HCT116 (cell line): ENCODE measurements around the gene RARS2. TPM values are rescaled to one million over a fixed set of nuclear protein-coding genes. Genes with fewer than 3 reads are reported as not detected.

Experiments used
- ATAC-seq: fragments of 200-7000 bp; cut with Tn5 transposase; 2 replicates; pipeline ENCODE4 v1.9.1; 2020; ENCODE audit warnings: mild to moderate bottlenecking, moderate library complexity
- BruUV-seq: library from RNA; stranded (reverse); fragments of 400-500 nt; replicated peaks from 2 replicates; lab custom pipeline; 2021; lab: Mats Ljungman, UMichigan
- CTCF ChIA-PET: fragments of 300-600 bp; sonication (Branson Sonifier 250); formaldehyde crosslinking; loops from one replicate; lab custom pipeline; 2021; ENCODE audit warnings: antibody characterized with exemption; lab: Charles Lee
- POLR2A ChIA-PET: fragments of 300-600, 350-600 bp; sonication (Branson Sonifier 250); formaldehyde crosslinking; loops from one replicate; lab custom pipeline; 2021; ENCODE audit warnings: antibody characterized with exemption; lab: Charles Lee
- RAD21 ChIA-PET, 2 experiments: fragments of 300-600 bp; sonication (Branson Sonifier 250); formaldehyde crosslinking; loops; one replicate each; lab custom pipeline; 2023; ENCODE audit warnings: low total read pairs in 2 of 2; ENCODE audit not compliant: uncharacterized antibody in 2 of 2, unreplicated experiment in 2 of 2, low non-redundant PET in 1 of 2; lab: Charles Lee
- DNase-seq: peaks from one replicate; pipeline ENCODE4 v3.0.0-alpha.2; 2010; ENCODE audit warnings: low read depth, low spot score
- H2AFZ ChIP-seq: fragments of 200-600 bp; shearing (Covaris generic), sonication (generic); 2 replicates; pipeline ENCODE4 v1.6.1; 2017; ENCODE audit warnings: low read depth, mixed run types, mixed read lengths, antibody characterized with exemption, low read length; ENCODE audit not compliant: poor library complexity, severe bottlenecking
- H3K27ac ChIP-seq: 2 replicates; pipeline ENCODE4 v1.5.1; 2012; ENCODE audit warnings: low read depth, low read length
- H3K27me3 ChIP-seq: fragments of 200-600 bp; sonication (generic); 2 replicates; pipeline ENCODE4 v1.6.1; 2016; ENCODE audit warnings: mixed run types, low read length, mixed read lengths; ENCODE audit not compliant: insufficient read depth
- H3K36me3 ChIP-seq, 2 experiments: fragments of 200-500 bp in 1 of 2; fragments of 200-600 bp in 1 of 2; sonication (Bioruptor generic) in 1 of 2; sonication (generic) in 1 of 2; 2 replicates each; pipeline versions ENCODE4 v1.5.1 to v1.6.1; 2014 to 2016; ENCODE audit warnings: low read length in 2 of 2, inconsistent platforms in 1 of 2, mixed read lengths in 1 of 2, mixed run types in 1 of 2; ENCODE audit not compliant: insufficient read depth in 2 of 2, control insufficient read depth in 1 of 2
- H3K4me1 ChIP-seq, 2 experiments: fragments of 200-600 bp in 1 of 2; sonication (generic) in 1 of 2; 2 replicates each; pipeline versions ENCODE4 v1.5.1 to v1.6.1; 2012 to 2017; ENCODE audit warnings: low read length in 2 of 2, inconsistent platforms in 1 of 2, mild to moderate bottlenecking in 1 of 2, mixed read lengths in 1 of 2, mixed run types in 1 of 2, moderate library complexity in 1 of 2; ENCODE audit not compliant: insufficient read depth in 2 of 2, control insufficient read depth in 1 of 2
- H3K4me2 ChIP-seq: fragments of 200-600 bp; sonication (generic); 2 replicates; pipeline ENCODE4 v1.6.1; 2017; ENCODE audit warnings: mixed run types, low read length, mixed read lengths
- H3K4me3 ChIP-seq, 2 experiments: fragments of 200-600 bp in 1 of 2; sonication (generic) in 1 of 2; replicated peaks in 1 of 2; 2 replicates each; pipeline ENCODE4 v1.5.1; 2011 to 2016; ENCODE audit warnings: low read length in 2 of 2, control low read depth in 1 of 2, low read depth in 1 of 2, mild to moderate bottlenecking in 1 of 2, mixed read lengths in 1 of 2, mixed run types in 1 of 2
- H3K79me2 ChIP-seq: fragments of 200-600 bp; sonication (generic); 2 replicates; pipeline ENCODE4 v1.6.1; 2017; ENCODE audit warnings: mild to moderate bottlenecking, mixed run types, low read length, moderate library complexity, mixed read lengths; ENCODE audit not compliant: insufficient read depth
- H3K9ac ChIP-seq: fragments of 200-600 bp; sonication (generic); 2 replicates; pipeline ENCODE4 v1.6.1; 2016; ENCODE audit warnings: low read length, mixed read lengths
- H3K9me2 ChIP-seq: fragments of 200-600 bp; sonication (generic), shearing (Covaris generic); 2 replicates; pipeline ENCODE4 v1.6.1; 2017; ENCODE audit warnings: mixed run types, mild to moderate bottlenecking, moderate library complexity; ENCODE audit not compliant: insufficient read depth
- H3K9me3 ChIP-seq, 2 experiments: fragments of 200-500 bp in 1 of 2; fragments of 200-600 bp in 1 of 2; sonication (Bioruptor generic) in 1 of 2; sonication (generic) in 1 of 2; 2 replicates each; pipeline ENCODE4 v1.6.1; 2014 to 2017; ENCODE audit warnings: low read length in 2 of 2, mixed read lengths in 2 of 2, inconsistent platforms in 1 of 2, low read depth in 1 of 2, mild to moderate bottlenecking in 1 of 2, mixed run types in 1 of 2, moderate library complexity in 1 of 2; ENCODE audit not compliant: control insufficient read depth in 1 of 2, insufficient read depth in 1 of 2
- H4K20me1 ChIP-seq: fragments of 200-600 bp; sonication (generic), shearing (Covaris generic); 2 replicates; pipeline ENCODE4 v1.6.1; 2017; ENCODE audit warnings: mixed run types, mild to moderate bottlenecking, moderate library complexity; ENCODE audit not compliant: insufficient read depth
- CEBPB ChIP-seq: IDR thresholded peaks from 2 replicates; pipeline ENCODE4 v1.6.1; 2012; ENCODE audit warnings: low read depth
- EGR1 ChIP-seq: IDR thresholded peaks from 2 replicates; pipeline ENCODE4 v1.6.1; 2012; ENCODE audit warnings: low read depth
- EZH2 ChIP-seq: fragments of 200-600 bp; sonication (generic); IDR thresholded peaks from 2 replicates; pipeline ENCODE4 v1.6.1; 2017; ENCODE audit warnings: antibody characterized with exemption, mixed run types
- EZH2phosphoT487 ChIP-seq: fragments of 200-600 bp; IDR thresholded peaks from 2 replicates; pipeline ENCODE4 v1.6.1; 2018; ENCODE audit warnings: antibody characterized with exemption, borderline replicate concordance
- FOSL1 ChIP-seq: IDR thresholded peaks from 2 replicates; pipeline ENCODE4 v1.6.1; 2012; ENCODE audit warnings: low read depth
- RAD21 ChIP-seq: IDR thresholded peaks from 2 replicates; pipeline ENCODE4 v1.6.1; 2012; ENCODE audit warnings: low read depth, mild to moderate bottlenecking
- ZFX ChIP-seq: fragments of 450-650 bp; IDR thresholded peaks from 2 replicates; pipeline ENCODE4 v1.6.1; 2017
- ZNF274 ChIP-seq: fragments of 200-500 bp; sonication (Bioruptor generic); IDR thresholded peaks from 2 replicates; pipeline ENCODE4 v1.6.1; 2014; ENCODE audit warnings: mild to moderate bottlenecking, low read depth, low read length, inconsistent platforms
- intact Hi-C: fragments of 100-400 bp; cut with micrococcal nuclease; formaldehyde crosslinking; loops from 2 replicates; pipeline ENCODE4 v1.10.0; 2022
- total RNA-seq: library from RNA; stranded (reverse); gene quantifications from one replicate; pipeline ENCODE4 v1.2.1, GENCODE V29; 2021; ENCODE audit not compliant: unreplicated experiment
- TF ChIP-seq, protein P1 (sequence below): IDR thresholded peaks from 2 replicates; pipeline ENCODE4 v1.6.1; 2012
- TF ChIP-seq, protein P2 (sequence below): IDR thresholded peaks from 2 replicates; pipeline ENCODE4 v1.6.1; 2011; ENCODE audit warnings: mild to moderate bottlenecking, low read length, moderate library complexity; ENCODE audit not compliant: insufficient replicate concordance; ENCODE audit errors: extremely low read depth

RARS2 gene
- total RNA-seq, 1 experiment from 2014 or later: 34.8 TPM

GRCh38 chr6:87608802-87609201, 19.0 kb upstream of the RARS2 start:
- intact Hi-C loops: no loop called here
- ChIA-PET POLR2A (no interaction called here), RAD21 (no interaction called here), CTCF (no interaction called here)
- H3K36me3 ChIP-seq: peaks cover 12 to 18% of the 10 kb centered on the region in 2 experiments
- TF ChIP-seq, protein P1, sequence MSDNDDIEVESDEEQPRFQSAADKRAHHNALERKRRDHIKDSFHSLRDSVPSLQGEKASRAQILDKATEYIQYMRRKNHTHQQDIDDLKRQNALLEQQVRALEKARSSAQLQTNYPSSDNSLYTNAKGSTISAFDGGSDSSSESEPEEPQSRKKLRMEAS: no peak
- no peak for TF ChIP-seq EZH2
- TF ChIP-seq, protein P2, sequence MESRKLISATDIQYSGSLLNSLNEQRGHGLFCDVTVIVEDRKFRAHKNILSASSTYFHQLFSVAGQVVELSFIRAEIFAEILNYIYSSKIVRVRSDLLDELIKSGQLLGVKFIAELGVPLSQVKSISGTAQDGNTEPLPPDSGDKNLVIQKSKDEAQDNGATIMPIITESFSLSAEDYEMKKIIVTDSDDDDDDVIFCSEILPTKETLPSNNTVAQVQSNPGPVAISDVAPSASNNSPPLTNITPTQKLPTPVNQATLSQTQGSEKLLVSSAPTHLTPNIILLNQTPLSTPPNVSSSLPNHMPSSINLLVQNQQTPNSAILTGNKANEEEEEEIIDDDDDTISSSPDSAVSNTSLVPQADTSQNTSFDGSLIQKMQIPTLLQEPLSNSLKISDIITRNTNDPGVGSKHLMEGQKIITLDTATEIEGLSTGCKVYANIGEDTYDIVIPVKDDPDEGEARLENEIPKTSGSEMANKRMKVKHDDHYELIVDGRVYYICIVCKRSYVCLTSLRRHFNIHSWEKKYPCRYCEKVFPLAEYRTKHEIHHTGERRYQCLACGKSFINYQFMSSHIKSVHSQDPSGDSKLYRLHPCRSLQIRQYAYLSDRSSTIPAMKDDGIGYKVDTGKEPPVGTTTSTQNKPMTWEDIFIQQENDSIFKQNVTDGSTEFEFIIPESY: no peak
- no peak for TF ChIP-seq CEBPB
- TF ChIP-seq ZFX: no peak
- TF ChIP-seq EZH2phosphoT487: no peak
- no peak for TF ChIP-seq FOSL1
- no peak for TF ChIP-seq RAD21
- no peaks in the 10 kb centered on the region for H3K9me3 ChIP-seq
- no peaks in the 10 kb centered on the region for H3K9me2 ChIP-seq
- H3K79me2 ChIP-seq: no peaks in the 10 kb centered on the region
- ATAC-seq (no peak), DNase-seq (no peak)
- H3K4me1 ChIP-seq: no peaks in the 10 kb centered on the region
- no peaks in the 10 kb centered on the region for H3K27me3 ChIP-seq
- no peak overlapping the region for H3K4me2 ChIP-seq
- H3K9ac ChIP-seq: no peak overlapping the region
- BruUV-seq: no TSS peak
- H3K4me3 ChIP-seq: no peak overlapping the region
- H4K20me1 ChIP-seq: no peaks in the 10 kb centered on the region
- no peak overlapping the region for H3K27ac ChIP-seq
- no peak overlapping the region for H2AFZ ChIP-seq

GRCh38 chr6:87606199-87606598, 16.4 kb upstream of the RARS2 start:
- POLR2A ChIA-PET: interaction anchor here (1.7 kb wide), 1 partner anchor 10 kb away, joined by 4 read pairs; no protein-coding TSS in a partner anchor
- peaks cover 10 to 11% of the 10 kb centered on the region in 2 experiments; a peak in 3 of 4 replicates for H3K36me3 ChIP-seq
- H3K4me1 ChIP-seq: no peaks in the 10 kb centered on the region
- TF ChIP-seq EGR1 (no peak), ZFX (no peak), CEBPB (no peak), ZNF274 (no peak)
- no peaks in the 10 kb centered on the region for H3K9me2 ChIP-seq
- no peak overlapping the region for H3K4me3 ChIP-seq
- no peak for ATAC-seq
- no peak overlapping the region for H2AFZ ChIP-seq
- BruUV-seq: no TSS peak
- no peaks in the 10 kb centered on the region for H3K9me3 ChIP-seq
- H4K20me1 ChIP-seq: no peaks in the 10 kb centered on the region
- H3K27me3 ChIP-seq: no peaks in the 10 kb centered on the region
- no peak overlapping the region for H3K9ac ChIP-seq
- RAD21 ChIA-PET: no interaction called here
- no peak overlapping the region for H3K4me2 ChIP-seq
- no peak overlapping the region for H3K27ac ChIP-seq
- no peak for DNase-seq
- CTCF ChIA-PET: no interaction called here
- H3K79me2 ChIP-seq: no peaks in the 10 kb centered on the region
- intact Hi-C loops: no loop called here
